ENCODE results near the gene CREB5.
"Not testable (repeated sequence)": the region's sequence is repeated elsewhere in the genome, so short reads cannot be mapped to it uniquely, and the experiment has no call there.

Gene CREB5

GRCh38 chr7:28517606-28518005, 105.3 kb downstream of the CREB5 start:
- no peak for DNase-seq

GRCh38 chr7:28520074-28521015, 108.0 kb downstream of the CREB5 start:
- DNase-seq, result no peak

GRCh38 chr7:28524978-28525377, 112.7 kb downstream of the CREB5 start:
- DNase-seq, result no peak

GRCh38 chr7:28528899-28529298, 116.6 kb downstream of the CREB5 start:
- no peak for DNase-seq

GRCh38 chr7:28529755-28530154, 117.4 kb downstream of the CREB5 start:
- DNase-seq, result no peak

- DNase-seq, result no peak
Measured at GRCh38 chr7:28530175-28530802, 118.0 kb downstream of the CREB5 start.

- DNase-seq, result no peak
Measured at GRCh38 chr7:28530803-28531175, 118.5 kb downstream of the CREB5 start.

GRCh38 chr7:28531291-28531690, 119.0 kb downstream of the CREB5 start:
- no peak for DNase-seq

- no peak for DNase-seq
Measured at GRCh38 chr7:28532181-28532580, 119.9 kb downstream of the CREB5 start.

GRCh38 chr7:28533267-28533666, 120.9 kb downstream of the CREB5 start:
- no peak for DNase-seq

- no peak for DNase-seq
Measured at GRCh38 chr7:28533731-28534531, 121.6 kb downstream of the CREB5 start.

- DNase-seq, result no peak
Measured at GRCh38 chr7:28536259-28536658, 123.9 kb downstream of the CREB5 start.

GRCh38 chr7:28539289-28539981, 127.1 kb downstream of the CREB5 start:
- no peak for DNase-seq

- DNase-seq, result no peak
Measured at GRCh38 chr7:28542410-28542809, 130.1 kb downstream of the CREB5 start.

GRCh38 chr7:28544453-28545117, 132.3 kb downstream of the CREB5 start:
- no peak for DNase-seq

- no peak for DNase-seq
Measured at GRCh38 chr7:28546067-28546466, 133.7 kb downstream of the CREB5 start.

GRCh38 chr7:28547115-28547514, 134.8 kb downstream of the CREB5 start:
- DNase-seq, result no peak

- DNase-seq, result no peak
Measured at GRCh38 chr7:28548416-28548815, 136.1 kb downstream of the CREB5 start.

GRCh38 chr7:28549998-28550397, 137.7 kb downstream of the CREB5 start:
- no peak for DNase-seq

- DNase-seq, result no peak
Measured at GRCh38 chr7:28550580-28551186, 138.4 kb downstream of the CREB5 start.

- DNase-seq, result no peak
Measured at GRCh38 chr7:28551331-28551730, 139.0 kb downstream of the CREB5 start.

GRCh38 chr7:28551766-28552165, 139.4 kb downstream of the CREB5 start:
- not testable (repeated sequence) for DNase-seq
